ENCODE measurements around the gene IFNB1.

- no peak for TF ChIP-seq EZH2 (IDR thresholded peaks at IDR 0.05; ENCODE audit: insufficient read depth, poor library complexity, severe bottlenecking)
- no peak for TF ChIP-seq EZH2phosphoT487 (IDR thresholded peaks at IDR 0.05; ENCODE audit: insufficient read depth, low read depth)
Observed at GRCh38 chr9:21082671-21083070, 4.9 kb upstream of the IFNB1 start.
